BLaER1 (cell line): Measurements from ENCODE around the gene SLC12A9.

Experiments used
- H3K27ac ChIP-seq: shearing (Covaris generic); formaldehyde crosslinking; 2 replicates; pipeline ENCODE4 v1.8.1; 2022
- H3K27me3 ChIP-seq: shearing (Covaris generic); formaldehyde crosslinking; 2 replicates; pipeline ENCODE4 v1.8.1; 2022
- H3K36me3 ChIP-seq: shearing (Covaris generic); formaldehyde crosslinking; 2 replicates; pipeline ENCODE4 v1.8.1; 2022
- H3K4me1 ChIP-seq: shearing (Covaris generic); formaldehyde crosslinking; 2 replicates; pipeline ENCODE4 v1.8.1; 2022
- H3K4me2 ChIP-seq: shearing (Covaris generic); formaldehyde crosslinking; 2 replicates; pipeline ENCODE4 v1.8.1; 2022
- H3K4me3 ChIP-seq: shearing (Covaris generic); formaldehyde crosslinking; 2 replicates; pipeline ENCODE4 v1.8.1; 2022
- H3K9ac ChIP-seq: shearing (Covaris generic); formaldehyde crosslinking; 2 replicates; pipeline ENCODE4 v1.8.1; 2022
- H3K9me3 ChIP-seq: shearing (Covaris generic); formaldehyde crosslinking; 2 replicates; pipeline ENCODE4 v1.8.1; 2022
- H4K20me1 ChIP-seq: shearing (Covaris generic); formaldehyde crosslinking; 2 replicates; pipeline ENCODE4 v1.8.1; 2022
- Cebpa-rat ChIP-seq: shearing (Covaris generic); IDR thresholded peaks from 2 replicates; pipeline ENCODE4 v1.8.1; 2022

Gene SLC12A9

DNA sequence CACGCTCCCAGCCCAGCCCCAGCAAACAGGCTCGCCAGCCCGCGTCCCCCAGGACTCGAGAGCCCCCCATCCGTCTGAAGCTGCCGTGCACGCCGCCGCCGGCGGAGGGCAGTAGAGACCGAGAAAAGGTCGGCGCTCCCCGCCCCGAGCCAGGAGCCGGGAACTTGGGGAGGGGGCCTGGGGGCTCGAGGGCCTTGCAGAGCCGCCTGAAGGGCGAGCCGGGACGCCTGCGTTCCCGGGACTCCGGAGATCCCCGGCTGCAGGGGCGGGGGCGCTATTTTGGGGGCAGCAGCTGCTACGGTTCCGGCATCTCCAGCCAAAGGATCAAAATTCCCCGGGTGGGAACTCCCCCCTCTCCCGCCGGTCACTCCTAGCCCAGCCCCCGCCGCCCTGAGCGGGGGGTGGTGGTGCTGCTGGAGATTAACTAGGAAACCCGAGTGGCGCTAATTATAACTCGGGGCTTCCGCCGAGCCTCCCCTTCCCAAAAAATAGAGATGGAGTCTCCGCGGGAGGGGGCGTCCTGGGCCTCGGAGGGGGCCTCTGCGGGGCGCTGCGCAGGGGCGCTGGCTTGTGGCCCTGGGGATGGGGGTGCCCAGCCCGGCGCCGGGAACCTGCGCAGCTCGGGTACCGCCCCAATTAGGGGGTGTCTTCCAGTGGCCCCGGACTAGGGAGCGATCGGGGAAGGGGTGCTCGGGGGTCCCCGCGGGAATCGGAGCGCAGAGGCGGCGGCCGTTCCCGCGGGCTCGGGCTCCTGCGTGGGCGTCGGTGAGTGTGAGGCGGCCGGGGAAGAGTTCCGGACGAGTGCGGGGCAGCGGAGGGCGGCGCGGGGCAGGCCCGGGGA, 42.6 kb downstream of the SLC12A9 start:
- peak overlapping the region; percentile 63 for H3K9ac ChIP-seq
- TF ChIP-seq Cebpa-rat, result no peak

DNA sequence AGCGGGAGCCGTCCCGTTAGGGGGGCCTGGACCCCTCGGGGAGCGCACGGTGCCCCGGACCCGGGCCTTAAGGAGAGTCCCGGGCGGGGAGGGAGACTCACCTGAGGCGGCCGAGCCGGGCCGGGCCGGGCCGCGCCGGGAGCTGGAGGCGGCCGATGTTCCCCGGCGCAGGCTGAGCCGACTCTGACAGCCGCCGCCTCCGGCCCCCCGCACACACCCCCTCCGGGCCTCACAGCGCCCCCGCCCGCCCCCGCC, 43.1 kb downstream of the SLC12A9 start, which contains the start of gene ACHE:
TSS of gene ACHE (minus strand) at position 188 of the 255 bp plus-strand sequence. CDS start 1,656 bp downstream, outside the sequence.
- Histone ChIP-seq H3K27me3 (peaks cover 73% of the 10 kb centered on the region), H3K4me1 (peaks cover 28% of the 10 kb centered on the region), H3K4me2 (peak within 1 kb of the TSS; percentile 100), H3K4me3 (peak within 1 kb of the TSS; percentile 71), H3K9ac (peak within 1 kb of the TSS; percentile 63), H4K20me1 (peaks cover 15% of the 10 kb centered on the region), H3K36me3 (no peaks in the 10 kb centered on the region), H3K27ac (no peak within 1 kb of the TSS), H3K9me3 (no peaks in the 10 kb centered on the region)
- no peak for TF ChIP-seq Cebpa-rat

More for the DNA sequence above, 42.6 kb downstream of the SLC12A9 start:
- Histone ChIP-seq H3K4me3 (peak overlapping the region; percentile 71), H3K36me3 (no peaks in the 10 kb centered on the region), H3K4me2 (peak overlapping the region; percentile 100), H4K20me1 (peaks cover 15% of the 10 kb centered on the region), H3K9me3 (no peaks in the 10 kb centered on the region), H3K4me1 (peaks cover 33% of the 10 kb centered on the region), H3K27ac (no peak overlapping the region), H3K27me3 (peaks cover 77% of the 10 kb centered on the region)

DNA sequence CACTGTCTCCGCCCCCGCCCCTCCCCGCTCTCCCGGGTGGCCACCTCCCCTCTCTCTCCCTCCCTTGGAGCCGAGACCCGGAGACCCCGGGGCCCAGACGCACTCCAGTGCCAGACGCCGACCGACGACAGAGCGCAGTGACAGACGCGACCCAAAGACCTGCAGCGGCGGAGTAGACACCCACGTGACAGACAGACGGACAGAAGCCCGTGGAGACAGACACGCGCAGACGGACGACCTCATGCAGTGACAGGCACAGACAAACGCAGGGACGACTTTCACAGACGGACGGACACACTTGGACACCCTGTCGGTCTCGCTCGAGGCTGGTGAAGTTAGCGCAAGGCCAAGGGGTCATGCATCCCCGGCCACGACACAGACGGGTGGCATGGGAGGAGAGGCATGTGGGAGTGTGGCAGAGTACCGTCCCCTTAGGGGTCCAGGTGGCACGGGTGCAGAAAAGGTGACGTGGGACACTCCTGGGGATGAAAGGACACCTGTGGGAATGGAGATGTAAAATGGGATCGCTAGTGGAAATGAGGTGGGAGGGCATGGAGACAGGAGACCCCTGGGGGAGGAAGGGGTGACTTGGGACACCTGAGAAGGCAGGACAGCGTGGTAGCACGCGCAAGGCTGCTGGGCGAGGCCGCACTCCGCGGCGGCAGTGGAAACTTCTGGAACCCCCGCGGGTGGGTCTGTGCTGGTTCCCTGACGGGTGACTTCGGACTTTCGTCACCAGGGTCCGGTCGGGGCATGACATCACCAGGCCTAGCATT, 43.6 kb downstream of the SLC12A9 start:
- no peak overlapping the region for H3K9ac ChIP-seq
- H3K36me3 ChIP-seq, result no peaks in the 10 kb centered on the region
- peak overlapping the region; percentile 100 for H3K4me2 ChIP-seq
- H4K20me1 ChIP-seq, result peaks cover 15% of the 10 kb centered on the region
- no peak overlapping the region for H3K27ac ChIP-seq
- TF ChIP-seq Cebpa-rat, result no peak
- peak overlapping the region; percentile 71; the same call in 1 of the 2 replicates for H3K4me3 ChIP-seq
- H3K4me1 ChIP-seq, result peaks cover 22% of the 10 kb centered on the region
- H3K9me3 ChIP-seq, result no peaks in the 10 kb centered on the region
- peaks cover 68% of the 10 kb centered on the region for H3K27me3 ChIP-seq

DNA sequence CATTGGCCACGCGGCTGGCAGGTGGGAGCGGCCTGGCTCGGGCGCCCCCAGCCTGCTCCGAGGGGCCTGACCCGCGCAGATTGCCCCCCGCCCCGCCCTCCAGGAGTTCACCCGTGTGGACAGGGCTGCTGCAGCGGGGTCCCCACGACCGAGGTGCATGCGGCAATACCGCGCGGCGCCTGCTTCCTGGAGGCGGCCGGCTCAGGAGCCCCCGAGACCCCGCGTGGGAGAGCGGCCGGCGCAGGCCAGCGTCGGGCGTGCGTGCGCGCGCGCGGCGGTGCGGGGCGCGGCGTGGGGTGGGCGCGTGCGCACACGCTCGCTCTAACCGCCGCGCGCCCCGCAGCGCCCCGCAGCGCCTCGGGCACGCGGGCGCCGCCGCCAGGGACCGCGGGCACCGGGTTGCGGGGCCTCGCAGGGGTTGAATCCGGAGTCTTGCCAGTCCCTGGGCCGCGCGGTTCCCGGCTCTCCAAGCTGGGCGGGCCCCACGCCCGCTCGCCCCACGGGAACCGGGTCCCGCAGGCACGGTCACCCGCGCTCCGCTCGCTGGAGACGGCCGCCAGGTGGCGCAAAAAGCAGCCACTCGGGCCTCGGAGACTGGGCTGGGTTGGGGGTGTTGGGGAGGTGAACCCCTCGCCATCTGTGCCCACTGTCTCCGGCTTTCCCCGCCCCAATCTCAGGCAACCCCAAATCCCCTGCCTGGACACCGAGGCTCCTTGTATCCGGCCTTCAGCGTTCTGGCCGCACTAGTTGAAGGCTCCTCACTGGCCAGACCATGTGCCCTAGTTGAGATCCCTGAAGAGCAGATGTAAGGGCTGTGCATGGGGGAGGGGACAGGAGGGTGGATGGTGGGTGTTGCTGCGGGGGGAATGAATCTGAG, 44.5 kb downstream of the SLC12A9 start:
- no peak overlapping the region for H3K9ac ChIP-seq
- no peak overlapping the region for H3K4me2 ChIP-seq
- no peaks in the 10 kb centered on the region for H3K36me3 ChIP-seq
- H4K20me1 ChIP-seq, result peaks cover 15% of the 10 kb centered on the region
- 0 out of 2 replicates have a peak overlapping the region, but pooled peaks have one; percentile 71 for H3K4me3 ChIP-seq
- TF ChIP-seq Cebpa-rat, result no peak
- H3K27me3 ChIP-seq, result peaks cover 60% of the 10 kb centered on the region
- peaks cover 22% of the 10 kb centered on the region for H3K4me1 ChIP-seq
- H3K27ac ChIP-seq, result no peak overlapping the region
- H3K9me3 ChIP-seq, result no peaks in the 10 kb centered on the region

DNA sequence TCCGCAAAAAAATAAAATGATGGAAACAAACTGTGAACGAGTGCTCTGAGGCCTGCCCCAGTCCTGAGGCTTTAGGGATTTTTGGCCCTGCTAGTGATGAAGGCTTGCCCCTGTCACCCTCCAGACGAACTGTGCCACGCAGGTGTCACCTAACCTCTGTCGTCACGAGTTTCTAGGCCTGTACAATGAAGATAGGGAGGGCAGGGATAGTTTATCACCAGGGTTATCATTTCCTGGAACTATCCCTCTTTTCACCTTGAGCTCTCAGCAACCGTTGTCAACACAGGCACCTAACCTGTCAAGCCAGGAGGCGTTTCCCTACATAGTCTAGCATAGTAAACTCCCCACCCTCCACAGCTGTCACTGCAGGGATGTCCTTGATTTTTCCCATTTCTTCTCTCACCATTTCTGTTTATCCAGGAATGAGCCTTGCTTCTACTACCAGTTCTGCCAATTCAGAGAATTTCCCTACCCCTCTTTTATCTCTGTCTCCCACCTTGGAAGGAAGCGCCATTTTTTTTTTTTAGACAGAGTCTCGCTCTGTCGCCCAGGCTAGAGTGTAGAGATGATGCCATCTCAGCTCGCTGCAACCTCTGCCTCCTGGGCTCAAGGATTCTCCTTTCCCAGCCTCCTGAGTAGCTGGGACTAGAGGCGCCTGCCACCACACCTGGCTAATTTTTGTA, 45.4 kb downstream of the SLC12A9 start:
- no peak overlapping the region for H3K4me3 ChIP-seq
- H3K4me2 ChIP-seq, result no peak overlapping the region
- H3K9me3 ChIP-seq, result no peaks in the 10 kb centered on the region
- no peaks in the 10 kb centered on the region for H3K36me3 ChIP-seq
- peaks cover 30% of the 10 kb centered on the region for H3K4me1 ChIP-seq
- H3K9ac ChIP-seq, result no peak overlapping the region
- H4K20me1 ChIP-seq, result peaks cover 15% of the 10 kb centered on the region
- H3K27ac ChIP-seq, result no peak overlapping the region
- H3K27me3 ChIP-seq, result peaks cover 50% of the 10 kb centered on the region
- no peak for TF ChIP-seq Cebpa-rat

DNA sequence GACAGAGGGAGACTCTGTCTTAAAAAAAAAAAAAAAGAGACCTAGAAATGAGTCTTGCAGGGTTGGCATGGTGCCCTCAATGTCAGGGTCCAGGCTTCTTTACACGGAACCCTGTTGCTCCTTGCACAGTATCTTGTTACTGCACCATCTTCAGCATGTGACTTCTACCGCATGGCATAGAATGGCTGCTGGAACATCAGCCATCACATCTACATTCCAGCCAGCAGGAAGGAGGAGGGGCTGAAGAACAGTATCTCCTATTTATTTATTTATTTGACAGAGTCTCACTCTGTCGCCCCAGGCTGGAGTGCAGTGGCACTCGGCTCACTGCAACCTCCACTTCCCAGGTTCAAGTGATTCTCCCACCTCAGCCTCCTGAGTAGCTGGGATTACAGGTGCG, 46.9 kb downstream of the SLC12A9 start:
- Histone ChIP-seq H3K4me3 (no peak overlapping the region), H3K27me3 (peaks cover 35% of the 10 kb centered on the region), H3K27ac (no peak overlapping the region), H3K9me3 (no peaks in the 10 kb centered on the region), H3K9ac (no peak overlapping the region), H3K4me1 (peaks cover 24% of the 10 kb centered on the region), H4K20me1 (peaks cover 15% of the 10 kb centered on the region), H3K4me2 (no peak overlapping the region), H3K36me3 (no peaks in the 10 kb centered on the region)
- TF ChIP-seq Cebpa-rat, result no peak

DNA sequence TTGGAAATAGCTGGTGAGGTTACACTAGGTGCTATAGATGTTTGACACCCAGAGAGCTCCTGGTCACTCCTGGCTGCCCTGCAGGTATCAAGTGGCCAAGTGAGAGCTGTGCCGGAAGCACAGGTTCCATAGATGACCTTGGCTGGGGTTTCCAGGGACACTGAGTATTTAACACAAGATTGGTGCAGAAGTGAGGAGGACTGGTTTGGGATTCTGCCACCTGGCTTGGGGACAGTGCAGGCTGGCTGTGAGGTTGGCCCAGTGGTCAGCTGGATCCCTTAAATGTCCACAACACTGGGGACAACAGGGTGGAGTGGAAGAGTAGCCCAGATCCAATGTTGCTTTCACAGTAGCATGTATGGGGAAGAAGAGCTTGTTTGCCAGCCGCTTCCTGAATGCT, 48.5 kb downstream of the SLC12A9 start:
- Histone ChIP-seq H3K4me2 (no peak overlapping the region), H4K20me1 (peaks cover 6% of the 10 kb centered on the region; the same call in 1 of the 2 replicates), H3K9me3 (no peaks in the 10 kb centered on the region), H3K27ac (no peak overlapping the region), H3K27me3 (peaks cover 20% of the 10 kb centered on the region), H3K36me3 (no peaks in the 10 kb centered on the region), H3K9ac (no peak overlapping the region), H3K4me1 (peaks cover 12% of the 10 kb centered on the region), H3K4me3 (no peak overlapping the region)
- TF ChIP-seq Cebpa-rat, result no peak

DNA sequence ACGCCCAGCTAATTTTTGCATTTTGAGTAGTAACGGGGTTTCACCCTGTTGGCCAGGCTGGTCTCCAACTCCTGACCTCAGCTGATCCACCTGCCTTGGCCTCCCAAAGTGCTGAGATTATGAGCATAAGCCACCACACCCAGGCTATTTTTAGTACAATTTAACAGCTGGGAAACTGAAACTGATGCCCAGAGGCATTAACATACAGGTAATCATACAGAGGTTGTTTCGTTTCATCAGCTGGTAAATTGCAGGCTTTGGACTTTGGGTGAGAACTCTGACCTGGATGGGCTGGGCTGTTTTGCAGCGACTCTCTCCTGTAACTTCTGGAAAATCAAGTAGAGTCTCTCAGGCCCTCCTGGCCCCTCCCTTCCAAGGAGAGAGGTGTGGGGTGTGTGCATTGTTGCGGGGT, 49.4 kb downstream of the SLC12A9 start:
- no peak overlapping the region for H3K4me2 ChIP-seq
- peaks cover 10% of the 10 kb centered on the region for H3K27me3 ChIP-seq
- H3K9ac ChIP-seq, result no peak overlapping the region
- peaks cover 12% of the 10 kb centered on the region for H3K4me1 ChIP-seq
- TF ChIP-seq Cebpa-rat, result no peak
- H3K36me3 ChIP-seq, result no peaks in the 10 kb centered on the region
- no peak overlapping the region for H3K4me3 ChIP-seq
- H3K9me3 ChIP-seq, result no peaks in the 10 kb centered on the region
- no peak overlapping the region for H3K27ac ChIP-seq
- H4K20me1 ChIP-seq, result no peaks in the 10 kb centered on the region

DNA sequence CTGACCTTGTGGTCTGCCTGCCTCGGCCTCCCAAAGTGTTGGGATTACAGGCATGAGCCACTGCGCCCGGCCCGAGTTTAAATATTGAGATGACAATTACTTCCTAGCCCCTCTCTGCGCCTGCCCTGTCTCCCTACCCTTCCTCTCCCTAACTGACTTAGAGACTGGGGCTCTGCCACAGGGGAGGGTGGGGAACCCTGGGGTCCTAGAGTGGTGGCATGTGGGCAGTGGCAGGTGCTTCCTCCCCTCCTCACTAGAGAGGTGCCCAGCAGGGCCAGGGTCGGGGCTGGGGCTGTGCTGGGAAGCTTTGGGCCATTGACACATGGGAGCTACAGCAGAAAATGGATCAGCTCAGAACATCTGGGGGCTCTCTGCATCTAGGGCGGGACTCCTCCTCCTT, 50.1 kb downstream of the SLC12A9 start:
- H3K4me2 ChIP-seq, result peak overlapping the region; percentile 3; the same call in 1 of the 2 replicates
- peaks cover 3% of the 10 kb centered on the region for H3K27me3 ChIP-seq
- TF ChIP-seq Cebpa-rat, result no peak

More for the DNA sequence above, 50.1 kb downstream of the SLC12A9 start:
- no peak overlapping the region for H3K27ac ChIP-seq
- no peaks in the 10 kb centered on the region for H3K9me3 ChIP-seq
- no peak overlapping the region for H3K9ac ChIP-seq
- H3K4me1 ChIP-seq, result peaks cover 12% of the 10 kb centered on the region
- H4K20me1 ChIP-seq, result no peaks in the 10 kb centered on the region
- H3K4me3 ChIP-seq, result no peak overlapping the region
- H3K36me3 ChIP-seq, result no peaks in the 10 kb centered on the region
